OCI-LY3 (cell line): ENCODE results near the gene WFS1.

Experiments used
- H2AFZ ChIP-seq: fragments of 200-600, 300-600 bp; shearing (Covaris generic); 2 replicates; pipeline ENCODE4 v1.6.0; 2014; ENCODE audit warnings: antibody characterized with exemption, low read depth, low read length
- H3K27ac ChIP-seq: fragments of 200-600, 300-600 bp; sonication (generic); 2 replicates; pipeline ENCODE4 v1.5.1; 2014; ENCODE audit warnings: mild to moderate bottlenecking, low read length, moderate library complexity, mixed read lengths
- H3K27me3 ChIP-seq: fragments of 200-600, 300-600 bp; sonication (generic); 2 replicates; pipeline ENCODE4 v1.6.1; 2014; ENCODE audit warnings: low read depth, low read length, mixed read lengths
- H3K36me3 ChIP-seq: fragments of 200-600, 300-600 bp; sonication (generic); replicated peaks from 2 replicates; pipeline ENCODE3; 2014; ENCODE audit warnings: low read depth, low read length, mixed read lengths
- H3K4me1 ChIP-seq: fragments of 300-600, 200-600 bp; sonication (generic); 2 replicates; pipeline ENCODE4 v1.6.1; 2014; ENCODE audit warnings: low read length, mixed read lengths
- H3K4me2 ChIP-seq: fragments of 200-600, 300-600 bp; sonication (generic); 2 replicates; pipeline ENCODE4 v1.6.1; 2014; ENCODE audit warnings: low read length, mixed read lengths
- H3K4me3 ChIP-seq: fragments of 300-600, 200-600 bp; sonication (generic); 2 replicates; pipeline ENCODE4 v1.5.1; 2014; ENCODE audit warnings: antibody characterized with exemption, mild to moderate bottlenecking, low read length, moderate library complexity
- H3K79me2 ChIP-seq: fragments of 300-600, 200-600 bp; shearing (Covaris generic); 2 replicates; pipeline ENCODE4 v1.6.1; 2014; ENCODE audit warnings: mild to moderate bottlenecking, low read length, mixed read lengths
- H3K9ac ChIP-seq: fragments of 300-600, 200-600 bp; shearing (Covaris generic); 2 replicates; pipeline ENCODE4 v1.6.0; 2014; ENCODE audit warnings: mild to moderate bottlenecking, low read length, moderate library complexity
- H3K9me3 ChIP-seq: fragments of 200-600, 300-600 bp; shearing (Covaris generic); 2 replicates; pipeline ENCODE4 v1.6.1; 2014; ENCODE audit warnings: low read length, mixed read lengths; ENCODE audit not compliant: insufficient read depth
- H4K20me1 ChIP-seq: fragments of 200-600, 300-600 bp; sonication (generic); 2 replicates; pipeline ENCODE4 v1.6.1; 2016; ENCODE audit warnings: low read length, mixed read lengths; ENCODE audit not compliant: insufficient read depth
- CTCF ChIP-seq: fragments of 200-600, 300-600 bp; sonication (generic); IDR thresholded peaks from 2 replicates; pipeline ENCODE4 v1.5.1; 2014; ENCODE audit warnings: antibody characterized with exemption, low read length, low read depth
- EZH2phosphoT487 ChIP-seq: fragments of 200-600 bp; shearing (Covaris generic); IDR thresholded peaks from 2 replicates; pipeline ENCODE4 v1.6.1; 2018; ENCODE audit warnings: antibody characterized with exemption, mixed run types, low read depth

The WFS1 gene

GRCh38 chr4:6350646-6351045, 81.0 kb downstream of the WFS1 start:
- H3K4me3 ChIP-seq = no peak overlapping the region
- no peaks in the 10 kb centered on the region for H4K20me1 ChIP-seq
- H3K27ac ChIP-seq = no peak overlapping the region
- H2AFZ ChIP-seq = no peak overlapping the region
- H3K36me3 ChIP-seq = no peaks in the 10 kb centered on the region
- TF ChIP-seq EZH2phosphoT487 (no peak), CTCF (no peak)
- no peaks in the 10 kb centered on the region for H3K4me1 ChIP-seq
- H3K79me2 ChIP-seq = no peaks in the 10 kb centered on the region
- H3K9me3 ChIP-seq = no peaks in the 10 kb centered on the region
- H3K4me2 ChIP-seq = no peak overlapping the region
- no peaks in the 10 kb centered on the region for H3K27me3 ChIP-seq
- no peak overlapping the region for H3K9ac ChIP-seq

- Histone ChIP-seq H4K20me1 (no peaks in the 10 kb centered on the region), H3K9me3 (no peaks in the 10 kb centered on the region), H3K9ac (no peak overlapping the region), H2AFZ (no peak overlapping the region), H3K36me3 (no peaks in the 10 kb centered on the region), H3K4me1 (no peaks in the 10 kb centered on the region), H3K4me3 (no peak overlapping the region), H3K27ac (no peak overlapping the region), H3K79me2 (no peaks in the 10 kb centered on the region), H3K4me2 (no peak overlapping the region), H3K27me3 (no peaks in the 10 kb centered on the region)
- TF ChIP-seq CTCF (no peak), EZH2phosphoT487 (no peak)
Measured at GRCh38 chr4:6351246-6352000, 81.8 kb downstream of the WFS1 start.

GRCh38 chr4:6352031-6352692, 82.5 kb downstream of the WFS1 start:
- Histone ChIP-seq H3K27ac (no peak overlapping the region), H3K36me3 (no peaks in the 10 kb centered on the region), H3K9me3 (no peaks in the 10 kb centered on the region), H3K4me3 (no peak overlapping the region), H3K79me2 (no peaks in the 10 kb centered on the region), H3K9ac (no peak overlapping the region), H2AFZ (no peak overlapping the region), H3K4me2 (no peak overlapping the region), H3K4me1 (no peaks in the 10 kb centered on the region), H4K20me1 (no peaks in the 10 kb centered on the region), H3K27me3 (no peaks in the 10 kb centered on the region)
- TF ChIP-seq EZH2phosphoT487 = no peak
- no peak for TF ChIP-seq CTCF
